DOHH2 (cell line): Measurements from ENCODE around the gene MFF.

Experiments used
- CTCF ChIP-seq: fragments of 200-600 bp; sonication (generic); IDR thresholded peaks from one replicate; pipeline ENCODE4 v1.5.1; 2014; ENCODE audit warnings: antibody characterized with exemption, mild to moderate bottlenecking, low read depth, low read length; ENCODE audit not compliant: poor library complexity, severe bottlenecking
- EZH2phosphoT487 ChIP-seq: fragments of 200-600 bp; sonication (generic); IDR thresholded peaks from 2 replicates; pipeline ENCODE4 v1.6.1; 2017; ENCODE audit warnings: borderline replicate concordance, mild to moderate bottlenecking, antibody characterized with exemption, low read length, moderate library complexity, mixed read lengths

GRCh38 chr2:227370791-227371312, 45.8 kb downstream of the MFF start:
- TF ChIP-seq CTCF = no peak
- TF ChIP-seq EZH2phosphoT487 = no peak
